ENCODE results near the gene DYNC1LI1. TPM values are rescaled to one million over a fixed set of nuclear protein-coding genes. Genes with fewer than 3 reads are reported as not detected.

DYNC1LI1 gene
- total RNA-seq, 4 donors from 2014 or later = 23.5 to 46.0 (median 26.5) TPM

DNA sequence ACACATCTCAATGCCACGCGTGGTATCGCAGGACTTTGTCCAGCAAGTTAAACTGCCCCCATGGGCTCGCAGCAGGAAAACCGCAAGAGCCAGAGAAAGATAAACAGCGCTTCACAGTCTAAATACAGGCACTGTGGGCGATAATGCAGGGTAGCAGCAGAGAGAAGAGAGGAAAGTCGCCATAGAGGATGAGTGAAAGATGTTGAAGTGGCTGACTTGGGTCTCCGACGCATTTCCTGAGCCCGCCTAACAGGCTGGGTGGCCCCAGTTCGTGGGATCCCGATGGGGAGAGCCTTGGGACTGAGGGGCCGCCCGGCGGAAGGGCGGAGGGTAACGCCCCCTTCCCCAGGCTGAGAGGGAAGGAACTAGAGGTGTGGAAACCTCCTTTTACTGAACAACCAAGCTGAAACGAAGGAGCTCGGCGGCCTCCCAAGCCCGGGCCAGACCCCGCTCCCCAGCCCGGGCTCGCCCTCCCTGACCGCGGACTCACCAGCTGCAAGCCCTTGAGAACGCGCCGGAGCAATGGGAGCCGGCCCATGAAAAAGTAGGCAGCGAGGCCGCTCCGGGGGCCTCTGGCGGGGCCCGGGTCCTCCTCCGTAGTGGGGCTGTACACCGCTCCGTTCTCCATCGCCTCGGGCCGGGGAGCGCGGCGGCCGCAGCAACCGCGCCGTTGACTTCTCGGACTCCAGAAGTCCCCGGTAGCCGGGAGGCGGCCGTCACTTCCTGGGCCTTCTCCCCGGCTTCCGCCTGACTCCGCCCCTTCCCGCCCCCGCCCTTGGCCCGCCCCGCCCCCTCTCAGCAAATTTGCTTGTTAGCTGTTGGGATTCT, 68.3 kb downstream of the DYNC1LI1 start, which contains the start of gene CMTM6:
TSS of gene CMTM6 (minus strand) at position 735 of the 828 bp plus-strand sequence. CDS start at position 628, 107 bp downstream.
- intact Hi-C loops (cut with DNase I) = loop anchor here (10.0 kb wide), 1 partner anchor 432 kb away; no protein-coding TSS in a partner anchor
- TF ChIP-seq POLR2A (IDR thresholded peaks at IDR 0.05) = peak; percentile 16 to 76
- TF ChIP-seq, protein P1, sequence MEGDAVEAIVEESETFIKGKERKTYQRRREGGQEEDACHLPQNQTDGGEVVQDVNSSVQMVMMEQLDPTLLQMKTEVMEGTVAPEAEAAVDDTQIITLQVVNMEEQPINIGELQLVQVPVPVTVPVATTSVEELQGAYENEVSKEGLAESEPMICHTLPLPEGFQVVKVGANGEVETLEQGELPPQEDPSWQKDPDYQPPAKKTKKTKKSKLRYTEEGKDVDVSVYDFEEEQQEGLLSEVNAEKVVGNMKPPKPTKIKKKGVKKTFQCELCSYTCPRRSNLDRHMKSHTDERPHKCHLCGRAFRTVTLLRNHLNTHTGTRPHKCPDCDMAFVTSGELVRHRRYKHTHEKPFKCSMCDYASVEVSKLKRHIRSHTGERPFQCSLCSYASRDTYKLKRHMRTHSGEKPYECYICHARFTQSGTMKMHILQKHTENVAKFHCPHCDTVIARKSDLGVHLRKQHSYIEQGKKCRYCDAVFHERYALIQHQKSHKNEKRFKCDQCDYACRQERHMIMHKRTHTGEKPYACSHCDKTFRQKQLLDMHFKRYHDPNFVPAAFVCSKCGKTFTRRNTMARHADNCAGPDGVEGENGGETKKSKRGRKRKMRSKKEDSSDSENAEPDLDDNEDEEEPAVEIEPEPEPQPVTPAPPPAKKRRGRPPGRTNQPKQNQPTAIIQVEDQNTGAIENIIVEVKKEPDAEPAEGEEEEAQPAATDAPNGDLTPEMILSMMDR (IDR thresholded peaks at IDR 0.05) = no peak
- peak within 1 kb of the TSS; percentile 9 to 94 (median 62) for H3K4me3 ChIP-seq (replicated peaks in 1 of 3)
- peak; percentile 82 for DNase-seq
- 0 to 1% methylated on average over 38 to 44 of the region's 61 CpGs for WGBS, 2 donors
- H3K27ac ChIP-seq = peak within 1 kb of the TSS; percentile 90 to 92 (median 91)
- no peaks in the 10 kb centered on the region for H3K9me3 ChIP-seq
- H3K36me3 ChIP-seq = no peaks in the 10 kb centered on the region
- no peaks in the 10 kb centered on the region for H3K27me3 ChIP-seq
- peaks cover 0 to 7% of the 10 kb centered on the region in 2 donors for H3K4me1 ChIP-seq

DNA sequence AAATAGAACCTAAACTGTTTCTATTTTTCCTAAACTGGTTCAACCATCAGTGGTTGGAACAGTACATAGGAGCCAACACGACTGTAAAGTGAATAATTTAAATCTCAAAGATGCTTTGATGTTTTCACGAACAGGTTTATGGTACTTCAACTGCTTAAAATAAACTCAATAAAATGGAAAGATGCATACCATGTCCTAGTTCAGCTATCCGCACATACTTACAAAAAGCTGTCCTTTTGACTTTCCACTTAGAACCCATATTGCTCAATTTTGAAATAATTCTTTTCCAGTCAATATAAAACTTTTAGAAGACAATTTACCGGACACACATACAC, 68.9 kb downstream of the DYNC1LI1 start:
- H3K4me3 ChIP-seq (replicated peaks in 1 of 3) = peak overlapping the region; percentile 9 to 94 (median 62)
- intact Hi-C loops (cut with DNase I) = loop anchor here (10.0 kb wide), 1 partner anchor 433 kb away; no protein-coding TSS in a partner anchor

DNA sequence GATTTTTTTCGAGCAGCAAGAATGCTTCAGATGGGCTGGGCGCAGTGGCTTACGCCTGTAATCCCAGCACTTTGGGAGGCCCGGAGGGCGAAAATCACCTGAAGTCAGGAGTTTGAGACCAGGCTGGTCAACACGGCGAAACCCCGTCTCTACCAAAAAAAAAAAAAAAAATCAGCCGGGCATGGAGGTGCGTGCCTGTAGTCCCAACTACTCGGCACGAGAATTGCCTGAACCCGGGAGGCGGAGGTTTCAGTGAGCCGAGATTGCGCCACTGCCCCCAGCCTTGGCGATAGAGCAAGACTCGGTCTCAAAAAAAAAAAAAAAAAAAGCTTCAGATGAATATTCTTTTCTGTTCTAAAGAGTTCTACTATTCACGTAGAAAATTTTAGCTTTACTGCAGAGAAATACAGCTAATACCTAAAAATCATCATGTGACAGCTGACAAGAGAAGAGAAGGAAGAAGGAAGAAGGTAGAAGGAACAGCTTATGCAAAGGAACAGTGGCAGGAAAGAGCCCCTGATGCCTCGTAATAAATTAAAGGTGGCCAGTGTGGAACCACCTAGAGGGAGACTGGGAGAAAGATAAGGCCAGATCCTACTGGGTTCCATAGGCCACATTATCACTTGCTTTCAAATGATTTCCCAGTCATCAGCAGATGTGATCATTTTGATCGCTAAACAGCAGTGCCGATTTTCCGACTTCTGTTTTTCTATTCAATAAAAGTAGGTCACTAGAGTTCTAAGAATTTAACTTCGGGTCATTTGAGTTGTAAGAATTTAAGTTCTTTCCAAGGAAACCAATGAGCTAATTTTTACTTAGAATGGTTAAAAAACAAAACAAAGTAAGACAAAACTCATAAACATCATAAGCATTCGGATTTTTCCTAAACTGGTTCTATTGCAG, 69.5 kb downstream of the DYNC1LI1 start:
- H3K27me3 ChIP-seq = no peaks in the 10 kb centered on the region
- H3K4me3 ChIP-seq (replicated peaks in 1 of 3) = peak overlapping the region in 2 of 3 donors; percentile 62 to 94
- H3K27ac ChIP-seq = no peak overlapping the region
- 79 to 80% methylated on average over 25 of the region's 25 CpGs for WGBS, 2 donors
- H3K36me3 ChIP-seq = no peaks in the 10 kb centered on the region
- no peaks in the 10 kb centered on the region for H3K9me3 ChIP-seq
- no peak for DNase-seq
- intact Hi-C loops (cut with DNase I) = loop anchor here (10.0 kb wide), 1 partner anchor 434 kb away; no protein-coding TSS in a partner anchor
- TF ChIP-seq, protein P1 (IDR thresholded peaks at IDR 0.05) = no peak
- TF ChIP-seq POLR2A (IDR thresholded peaks at IDR 0.05) = no peak
- H3K4me1 ChIP-seq = peaks cover 0 to 7% of the 10 kb centered on the region in 2 donors

More for the DNA sequence above, 68.9 kb downstream of the DYNC1LI1 start:
- no peaks in the 10 kb centered on the region for H3K36me3 ChIP-seq
- H3K27me3 ChIP-seq = no peaks in the 10 kb centered on the region
- 13 to 16% methylated on average over 4 of the region's 4 CpGs for WGBS, 2 donors
- H3K9me3 ChIP-seq = no peaks in the 10 kb centered on the region
- H3K4me1 ChIP-seq = peaks cover 0 to 7% of the 10 kb centered on the region in 2 donors
- TF ChIP-seq, protein P1 (IDR thresholded peaks at IDR 0.05) = no peak
- no peak for TF ChIP-seq POLR2A (IDR thresholded peaks at IDR 0.05)
- no peak for DNase-seq
- H3K27ac ChIP-seq = peak overlapping the region; percentile 90 to 92 (median 91)

DNA sequence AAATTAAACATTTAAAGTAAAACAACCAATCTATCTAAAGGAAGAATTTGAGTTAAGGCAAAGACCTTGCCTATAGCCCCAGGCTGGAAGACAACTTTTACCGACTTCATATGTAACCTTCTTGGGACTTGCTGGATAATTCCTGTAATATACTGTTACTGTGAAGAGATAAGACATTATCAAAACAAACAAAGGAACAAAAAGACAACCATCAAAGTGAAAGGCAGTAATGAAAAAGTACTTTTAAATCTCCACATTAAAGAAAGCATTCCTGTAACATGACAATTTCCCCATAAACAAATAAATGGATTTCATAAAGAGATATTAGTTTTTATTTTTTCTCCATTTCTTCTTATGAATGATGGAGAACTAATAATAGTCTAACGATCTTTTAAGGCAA, 70.4 kb downstream of the DYNC1LI1 start:
- Histone ChIP-seq H3K9me3 (no peaks in the 10 kb centered on the region), H3K4me3 (replicated peaks in 1 of 3) (no peak overlapping the region), H3K4me1 (peaks cover 0 to 8% of the 10 kb centered on the region in 2 donors), H3K27ac (no peak overlapping the region), H3K27me3 (no peaks in the 10 kb centered on the region), H3K36me3 (no peaks in the 10 kb centered on the region)
- no peak for DNase-seq
- 79 to 89% methylated on average over 2 of the region's 2 CpGs for WGBS, 2 donors
- TF ChIP-seq, protein P1 (IDR thresholded peaks at IDR 0.05) = no peak
- no peak for TF ChIP-seq POLR2A (IDR thresholded peaks at IDR 0.05)
- intact Hi-C loops (cut with DNase I) = loop anchor here (10.0 kb wide), 1 partner anchor 435 kb away; no protein-coding TSS in a partner anchor
